Gastrocnemius medialis (tissue), 4 donors: Measurements from ENCODE around the gene NOX3.
A peak's percentile ranks its signal among the peaks of the same experiment; 100 is the strongest.

Source experiments
- CTCF ChIP-seq, 5 experiments: fragments of 450-650 bp in 3 of 5; fragments of 200-600 bp in 2 of 5; sonication (generic) in 2 of 5; IDR thresholded peaks in 4 of 5; conservative IDR thresholded peaks in 1 of 5; 1 replicate in 4 of 5; 2 replicates in 1 of 5; pipeline ENCODE4 v1.5.1; 2016 to 2019; ENCODE audit warnings: antibody characterized with exemption in 5 of 5, mild to moderate bottlenecking in 3 of 5, moderate library complexity in 3 of 5
- POLR2A ChIP-seq, 2 donors: fragments of 450-650 bp; IDR thresholded peaks; one replicate each; pipeline ENCODE4 v1.6.1; 2017; ENCODE audit warnings: antibody characterized with exemption in 2 of 2, mild to moderate bottlenecking in 2 of 2, moderate library complexity in 2 of 2

- TF ChIP-seq CTCF (IDR thresholded peaks at IDR 0.05 in 4 of 5, conservative IDR thresholded peaks at IDR 0.05 in 1 of 5) (peak in 2 of 5 experiments; percentile 10 to 11), POLR2A (IDR thresholded peaks at IDR 0.05) (no peak)
Observed at GRCh38 chr6:155495011-155495768, 39.6 kb upstream of the NOX3 start.
